Endodermal cell (in vitro differentiated cells): ENCODE data around the gene CNTN4. TPM values are rescaled to one million over a fixed set of nuclear protein-coding genes. Genes with fewer than 3 reads are reported as not detected.

Experiments
- DNase-seq: peaks from one replicate; pipeline ENCODE4 v3.0.0-alpha.2; 2017
- H3K27ac ChIP-seq: 2 replicates; pipeline ENCODE4 v1.5.1; 2013; ENCODE audit warnings: mild to moderate bottlenecking, low read depth, low read length, moderate library complexity
- H3K27me3 ChIP-seq: 2 replicates; pipeline ENCODE4 v1.6.1; 2013; ENCODE audit warnings: mild to moderate bottlenecking, low read length, moderate library complexity; ENCODE audit not compliant: insufficient read depth, control insufficient read depth, poor library complexity, severe bottlenecking
- H3K36me3 ChIP-seq: 2 replicates; pipeline ENCODE4 v1.7.0; 2013; ENCODE audit warnings: mild to moderate bottlenecking, low read length, moderate library complexity; ENCODE audit not compliant: control insufficient read depth, insufficient read depth
- H3K4me1 ChIP-seq: one replicate; pipeline ENCODE4 v1.7.0; 2013; ENCODE audit warnings: low read length; ENCODE audit not compliant: control insufficient read depth, insufficient read depth
- H3K4me3 ChIP-seq: 2 replicates; pipeline ENCODE4 v1.5.1; 2013; ENCODE audit warnings: mild to moderate bottlenecking, low read length, moderate library complexity
- H3K9ac ChIP-seq: 2 replicates; pipeline ENCODE4 v1.6.1; 2013; ENCODE audit warnings: mild to moderate bottlenecking, low read length, moderate library complexity; ENCODE audit not compliant: poor library complexity, severe bottlenecking; ENCODE audit errors: extremely low read depth
- H3K9me3 ChIP-seq: 2 replicates; pipeline ENCODE4 v1.6.1; 2013; ENCODE audit warnings: mild to moderate bottlenecking, low read length, moderate library complexity; ENCODE audit not compliant: control insufficient read depth
- H3K27ac Mint-ChIP-seq: 2 replicates; pipeline ENCODE4 v1.8.0; 2020; ENCODE audit warnings: mixed read lengths
- H3K27me3 Mint-ChIP-seq: 2 replicates; pipeline ENCODE4 v1.8.0; 2021; ENCODE audit warnings: mild to moderate bottlenecking, mixed read lengths; ENCODE audit not compliant: insufficient read depth
- H3K36me3 Mint-ChIP-seq: 2 replicates; pipeline ENCODE4 v1.8.0; 2020; ENCODE audit warnings: low read depth, mixed read lengths
- H3K4me1 Mint-ChIP-seq: 2 replicates; pipeline ENCODE4 v1.8.0; 2020; ENCODE audit warnings: mixed read lengths
- H3K4me3 Mint-ChIP-seq: 2 replicates; pipeline ENCODE4 v1.8.0; 2020; ENCODE audit warnings: mild to moderate bottlenecking, moderate library complexity, mixed read lengths
- H3K9me3 Mint-ChIP-seq: 2 replicates; pipeline ENCODE4 v1.8.0; 2020; ENCODE audit warnings: mild to moderate bottlenecking, mixed read lengths
- WGBS, 2 experiments: methylation state at CpG; one replicate each; pipeline versions ENCODE4 v1.1.5 to v1.1.7; 2013; ENCODE audit warnings: missing lambda C conversion rate in 2 of 2, mixed read lengths in 1 of 2; ENCODE audit not compliant: insufficient coverage in 1 of 2, insufficient read length in 1 of 2; 5-methylcytosine and 5-hydroxymethylcytosine counted together
- total RNA-seq, 2 donors: library from RNA; stranded (reverse); fragmentation: NEBNext Ultra II Directional in 1 of 2; extraction: Animal tissue kit (Norgen Biotek cat#: 25700) in 1 of 2; gene quantifications; 2 replicates in 1 of 2; 3 replicates in 1 of 2; pipeline ENCODE4 v1.2.1, GENCODE V29; 2021
- TF ChIP-seq, protein P1 (sequence below): fragments of 200-600 bp; sonication (generic); conservative IDR thresholded peaks from 2 replicates; pipeline ENCODE4 v1.5.0; 2021; ENCODE audit warnings: antibody characterized with exemption, mild to moderate bottlenecking

CNTN4 gene
- total RNA-seq, 2 donors from 2014 or later, result 10.8 to 11.1 TPM

DNA sequence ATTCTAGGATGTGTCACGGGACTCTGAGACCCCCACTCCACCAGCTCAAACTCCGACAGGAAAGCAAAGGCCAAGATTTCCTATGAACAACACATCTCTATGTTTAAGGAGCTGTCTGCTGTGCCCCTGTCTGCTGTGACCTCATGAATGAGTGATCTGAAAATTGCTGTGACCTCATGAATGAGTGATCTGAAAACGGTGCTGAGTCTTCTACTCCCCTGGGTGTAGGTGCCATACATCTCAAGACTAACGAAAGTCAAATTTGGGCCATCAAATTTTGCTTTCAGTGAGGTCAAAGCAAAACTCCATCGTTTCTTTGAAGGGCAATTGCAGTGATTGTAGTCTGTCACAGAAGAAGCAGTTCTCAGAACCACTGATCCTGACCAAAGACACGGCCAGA lies 987.1 kb downstream of the CNTN4 start:
- Mint-ChIP-seq H3K27me3 (peaks cover 1% of the 10 kb centered on the region), H3K4me1 (peaks cover 24% of the 10 kb centered on the region), H3K4me3 (no peak overlapping the region), H3K9me3 (no peaks in the 10 kb centered on the region), H3K27ac (no peak overlapping the region), H3K36me3 (no peaks in the 10 kb centered on the region)
- Histone ChIP-seq H3K9ac (no peak overlapping the region), H3K4me3 (no peak overlapping the region), H3K4me1 (peaks cover 2% of the 10 kb centered on the region), H3K27me3 (no peaks in the 10 kb centered on the region), H3K36me3 (no peaks in the 10 kb centered on the region), H3K9me3 (no peaks in the 10 kb centered on the region), H3K27ac (no peak overlapping the region)
- 90 to 91% methylated on average over 6 of the region's 6 CpGs for WGBS, 2 experiments
- no peak for DNase-seq
- TF ChIP-seq, protein P1, sequence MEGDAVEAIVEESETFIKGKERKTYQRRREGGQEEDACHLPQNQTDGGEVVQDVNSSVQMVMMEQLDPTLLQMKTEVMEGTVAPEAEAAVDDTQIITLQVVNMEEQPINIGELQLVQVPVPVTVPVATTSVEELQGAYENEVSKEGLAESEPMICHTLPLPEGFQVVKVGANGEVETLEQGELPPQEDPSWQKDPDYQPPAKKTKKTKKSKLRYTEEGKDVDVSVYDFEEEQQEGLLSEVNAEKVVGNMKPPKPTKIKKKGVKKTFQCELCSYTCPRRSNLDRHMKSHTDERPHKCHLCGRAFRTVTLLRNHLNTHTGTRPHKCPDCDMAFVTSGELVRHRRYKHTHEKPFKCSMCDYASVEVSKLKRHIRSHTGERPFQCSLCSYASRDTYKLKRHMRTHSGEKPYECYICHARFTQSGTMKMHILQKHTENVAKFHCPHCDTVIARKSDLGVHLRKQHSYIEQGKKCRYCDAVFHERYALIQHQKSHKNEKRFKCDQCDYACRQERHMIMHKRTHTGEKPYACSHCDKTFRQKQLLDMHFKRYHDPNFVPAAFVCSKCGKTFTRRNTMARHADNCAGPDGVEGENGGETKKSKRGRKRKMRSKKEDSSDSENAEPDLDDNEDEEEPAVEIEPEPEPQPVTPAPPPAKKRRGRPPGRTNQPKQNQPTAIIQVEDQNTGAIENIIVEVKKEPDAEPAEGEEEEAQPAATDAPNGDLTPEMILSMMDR, result no peak

GRCh38 chr3:3086239-3086638 lies 987.6 kb downstream of the CNTN4 start:
- no peak for DNase-seq
- peaks cover 1% of the 10 kb centered on the region for H3K27me3 Mint-ChIP-seq
- Histone ChIP-seq H3K4me3 (no peak overlapping the region), H3K9me3 (no peaks in the 10 kb centered on the region), H3K27me3 (no peaks in the 10 kb centered on the region), H3K36me3 (no peaks in the 10 kb centered on the region), H3K27ac (no peak overlapping the region), H3K9ac (no peak overlapping the region), H3K4me1 (peaks cover 2% of the 10 kb centered on the region)
- H3K27ac Mint-ChIP-seq, result no peak overlapping the region
- peaks cover 22% of the 10 kb centered on the region for H3K4me1 Mint-ChIP-seq
- 94% methylated on average over 5 to 6 of the region's 6 CpGs for WGBS, 2 experiments
- H3K4me3 Mint-ChIP-seq, result no peak overlapping the region
- TF ChIP-seq, protein P1, result no peak
- H3K36me3 Mint-ChIP-seq, result no peaks in the 10 kb centered on the region
- no peaks in the 10 kb centered on the region for H3K9me3 Mint-ChIP-seq

DNA sequence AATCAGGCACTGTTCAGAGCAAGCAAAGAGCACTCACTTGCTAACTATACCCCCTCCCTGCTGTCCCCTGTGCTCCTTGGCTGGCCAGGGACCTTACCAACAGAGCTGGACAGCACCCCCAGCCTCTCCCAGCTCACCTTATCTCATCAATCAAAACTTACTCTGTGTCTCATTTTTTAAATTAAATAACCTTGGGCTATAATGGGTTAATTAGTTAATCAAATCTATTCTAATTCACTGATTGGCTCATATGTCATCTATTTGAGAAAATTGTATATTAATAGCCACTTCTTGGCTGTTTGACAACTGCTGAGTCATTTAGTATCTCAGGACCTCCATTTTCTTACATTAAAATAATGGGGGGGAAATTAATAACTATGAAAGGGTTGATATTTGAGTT lies 988.6 kb downstream of the CNTN4 start:
- Mint-ChIP-seq H3K36me3 (no peaks in the 10 kb centered on the region), H3K4me3 (no peak overlapping the region), H3K9me3 (no peaks in the 10 kb centered on the region), H3K27ac (no peak overlapping the region), H3K27me3 (peaks cover 1% of the 10 kb centered on the region), H3K4me1 (peaks cover 19% of the 10 kb centered on the region)
- Histone ChIP-seq H3K27me3 (no peaks in the 10 kb centered on the region), H3K36me3 (no peaks in the 10 kb centered on the region), H3K9ac (no peak overlapping the region), H3K4me3 (no peak overlapping the region), H3K4me1 (peaks cover 2% of the 10 kb centered on the region), H3K9me3 (no peaks in the 10 kb centered on the region), H3K27ac (no peak overlapping the region)
- no peak for DNase-seq
- TF ChIP-seq, protein P1, result no peak
